ENCODE measurements around the gene COX6B2. TPM values are rescaled to one million over a fixed set of nuclear protein-coding genes. Genes with fewer than 3 reads are reported as not detected.

The COX6B2 gene
- total and polyA plus RNA-seq, 2 of the 8 experiments (the other 6 are each of a cell fraction or from before 2014, with no cell fraction given), result 4.9 to 6.4 TPM

GRCh38 chr19:55377356-55378131, 23.0 kb upstream of the COX6B2 start:
- Histone ChIP-seq H3K9me3 (ENCODE audit: insufficient read depth in 2 of 2, low read depth in 1 of 2, low read length in 1 of 2) (no peaks in the 10 kb centered on the region), H4K5ac (ENCODE audit: insufficient read length, low read depth, low read length) (peak overlapping the region; percentile 84), H4K8ac (ENCODE audit: extremely low read depth, insufficient read depth, low read length) (peak overlapping the region; percentile 35), H3K14ac (ENCODE audit: insufficient read length) (no peak overlapping the region), H3K9ac (replicated peaks in 1 of 4; ENCODE audit: extremely low read depth in 1 of 4, low read depth in 3 of 4, low read length in 3 of 4) (peak overlapping the region in 2 of 4 experiments; percentile 9 to 13; a peak in 2 of 7 replicates), H2BK12ac (ENCODE audit: low read depth, low read length) (peak overlapping the region; percentile 87; the same call in 1 of the 2 replicates), H2BK20ac (ENCODE audit: low read length) (0 out of 2 replicates have a peak overlapping the region, but pooled peaks have one; percentile 43), H3K4me1 (replicated peaks in 1 of 4; ENCODE audit: control insufficient read depth in 3 of 4, insufficient read depth in 4 of 4, low read length in 3 of 4) (peaks cover 5 to 48% (median 33%) of the 10 kb centered on the region in 4 experiments), H3K23me2 (ENCODE audit: low read depth, low read length) (peaks cover 22% of the 10 kb centered on the region), H3K4me3 (ENCODE audit: extremely low read depth in 1 of 4, insufficient read depth in 2 of 4, low read depth in 3 of 4, low read length in 4 of 4) (peak overlapping the region; percentile 35 to 60 (median 44)), H2BK5ac (ENCODE audit: low read depth, low read length) (peak overlapping the region; percentile 77), H3K79me1 (ENCODE audit: low read depth, low read length) (peaks cover 5% of the 10 kb centered on the region; the same call in 1 of the 2 replicates), H3K27ac (ENCODE audit: low read depth, low read length) (no peak overlapping the region), H2AFZ (ENCODE audit: low read length) (no peak overlapping the region), H3K23ac (ENCODE audit: insufficient read length) (no peak overlapping the region), H2BK120ac (replicated peaks; ENCODE audit: low read depth, low read length) (peak overlapping the region; percentile 88), H4K91ac (replicated peaks; ENCODE audit: insufficient read length, low read length) (peak overlapping the region; percentile 94), H3K4me2 (ENCODE audit: insufficient read depth in 1 of 2, low read depth in 2 of 2, low read length in 2 of 2) (peak overlapping the region; percentile 72 to 91), H4K20me1 (replicated peaks in 1 of 2; ENCODE audit: control insufficient read depth in 1 of 2, insufficient read depth in 2 of 2, low read length in 2 of 2) (peaks cover 0 to 12% of the 10 kb centered on the region in 2 experiments), H3K79me2 (ENCODE audit: control insufficient read depth in 1 of 2, insufficient read depth in 2 of 2, low read length in 2 of 2) (no peaks in the 10 kb centered on the region), H3K36me3 (ENCODE audit: control insufficient read depth in 2 of 4, insufficient read depth in 4 of 4, low read length in 3 of 4) (no peaks in the 10 kb centered on the region), H3K4ac (replicated peaks; ENCODE audit: insufficient read length, low read depth, low read length) (peak overlapping the region; percentile 81), H3K18ac (ENCODE audit: extremely low read depth, low read length) (peak overlapping the region; percentile 99), H3K27me3 (replicated peaks in 1 of 4; ENCODE audit: control insufficient read depth in 3 of 4, extremely low read depth in 1 of 4, insufficient read depth in 3 of 4, low read length in 3 of 4) (peaks cover 2 to 27% (median 19%) of the 10 kb centered on the region in 4 experiments; a peak in 6 of 7 replicates), H2AK5ac (ENCODE audit: low read depth, low read length) (peak overlapping the region; percentile 24; the same call in 1 of the 2 replicates), H2BK15ac (ENCODE audit: low read length) (peak overlapping the region; percentile 88; the same call in 1 of the 2 replicates), H3K56ac (replicated peaks; ENCODE audit: insufficient read length, low read depth, low read length) (peak overlapping the region; percentile 91)
- POLR2A ChIA-PET (ENCODE audit: partially characterized antibody), result interaction anchor here (0.8 to 5.6 kb wide), 13 partner anchors 9 to 94 kb away, joined by 3 to 57 read pairs (median 4); partner anchors contain the start of genes BRSK1, GARIN5B, KMT5C and UBE2S
- TF ChIP-seq CHD2 (IDR thresholded peaks at IDR 0.05; ENCODE audit: low read length), result no peak
- no peak for TF ChIP-seq TAF1 (IDR thresholded peaks at IDR 0.05; ENCODE audit: low read depth, low read length)
- 0 out of 4 replicates have a peak, but pooled peaks have one; percentile 17 to 28 for TF ChIP-seq SIN3A (conservative IDR thresholded peaks at IDR 0.05 in 1 of 2, IDR thresholded peaks at IDR 0.05 in 1 of 2; ENCODE audit: low read depth in 1 of 2, low read length in 2 of 2)
- no peak for TF ChIP-seq ATF3 (IDR thresholded peaks at IDR 0.05; ENCODE audit: insufficient read depth, low read depth, low read length)
- no peak for TF ChIP-seq RBBP5 (IDR thresholded peaks at IDR 0.05; ENCODE audit: borderline replicate concordance, low read depth, low read length)
- TF ChIP-seq FOSL1 (IDR thresholded peaks at IDR 0.05; ENCODE audit: insufficient read depth, low read depth, low read length), result no peak
- TF ChIP-seq KDM1A (IDR thresholded peaks at IDR 0.05; ENCODE audit: borderline replicate concordance, low read length), result no peak
- no peak for TF ChIP-seq CBX5 (IDR thresholded peaks at IDR 0.05; ENCODE audit: low read depth, low read length)
- TF ChIP-seq CTBP2 (IDR thresholded peaks at IDR 0.05; ENCODE audit: borderline replicate concordance, insufficient read depth, insufficient read length, low read length), result no peak
- 13% methylated on average over 21 of the region's 43 CpGs; no CpG with 5 or more reads in 1 of the 2 experiments for WGBS, 2 experiments (ENCODE audit: extremely low coverage in 1 of 2, insufficient coverage in 1 of 2, insufficient read length in 1 of 2, insufficient replicate concordance in 2 of 2, low coverage in 1 of 2, low lambda C conversion rate in 2 of 2, missing lambda C conversion rate in 1 of 2)
- FAIRE-seq (no peak), DNase-seq (ENCODE audit: low read depth in 1 of 2, low spot score in 2 of 2) (peak in 1 of 2 experiments; percentile 72)
- CTCF ChIA-PET (ENCODE audit: partially characterized antibody), result interaction anchor here (0.6 to 1.6 kb wide), 3 partner anchors 31 to 76 kb away, joined by 3 read pairs; no protein-coding TSS in a partner anchor

All from H1 (cell line).